ENCODE results near the gene SERINC5.

DNA sequence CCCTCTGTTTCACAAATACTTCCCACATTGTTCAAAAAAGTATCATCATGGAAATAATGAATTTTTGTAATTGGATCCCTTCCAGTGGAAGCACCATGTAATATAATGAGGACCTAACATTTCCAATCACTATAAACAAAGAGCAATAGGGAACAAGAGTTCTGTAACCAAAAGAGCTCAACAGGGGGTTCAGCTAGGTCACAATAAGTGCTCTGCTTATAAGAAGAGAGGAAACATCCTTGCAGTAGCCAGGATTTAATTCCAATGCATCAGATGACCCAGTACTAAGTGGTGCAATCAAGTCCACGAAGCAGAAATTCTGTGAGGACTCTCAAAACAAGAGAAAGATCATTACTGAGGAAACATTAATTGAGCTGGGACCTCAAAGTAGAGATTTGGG is 5.9 kb downstream of the SERINC5 start:
- TF ChIP-seq, protein P1, sequence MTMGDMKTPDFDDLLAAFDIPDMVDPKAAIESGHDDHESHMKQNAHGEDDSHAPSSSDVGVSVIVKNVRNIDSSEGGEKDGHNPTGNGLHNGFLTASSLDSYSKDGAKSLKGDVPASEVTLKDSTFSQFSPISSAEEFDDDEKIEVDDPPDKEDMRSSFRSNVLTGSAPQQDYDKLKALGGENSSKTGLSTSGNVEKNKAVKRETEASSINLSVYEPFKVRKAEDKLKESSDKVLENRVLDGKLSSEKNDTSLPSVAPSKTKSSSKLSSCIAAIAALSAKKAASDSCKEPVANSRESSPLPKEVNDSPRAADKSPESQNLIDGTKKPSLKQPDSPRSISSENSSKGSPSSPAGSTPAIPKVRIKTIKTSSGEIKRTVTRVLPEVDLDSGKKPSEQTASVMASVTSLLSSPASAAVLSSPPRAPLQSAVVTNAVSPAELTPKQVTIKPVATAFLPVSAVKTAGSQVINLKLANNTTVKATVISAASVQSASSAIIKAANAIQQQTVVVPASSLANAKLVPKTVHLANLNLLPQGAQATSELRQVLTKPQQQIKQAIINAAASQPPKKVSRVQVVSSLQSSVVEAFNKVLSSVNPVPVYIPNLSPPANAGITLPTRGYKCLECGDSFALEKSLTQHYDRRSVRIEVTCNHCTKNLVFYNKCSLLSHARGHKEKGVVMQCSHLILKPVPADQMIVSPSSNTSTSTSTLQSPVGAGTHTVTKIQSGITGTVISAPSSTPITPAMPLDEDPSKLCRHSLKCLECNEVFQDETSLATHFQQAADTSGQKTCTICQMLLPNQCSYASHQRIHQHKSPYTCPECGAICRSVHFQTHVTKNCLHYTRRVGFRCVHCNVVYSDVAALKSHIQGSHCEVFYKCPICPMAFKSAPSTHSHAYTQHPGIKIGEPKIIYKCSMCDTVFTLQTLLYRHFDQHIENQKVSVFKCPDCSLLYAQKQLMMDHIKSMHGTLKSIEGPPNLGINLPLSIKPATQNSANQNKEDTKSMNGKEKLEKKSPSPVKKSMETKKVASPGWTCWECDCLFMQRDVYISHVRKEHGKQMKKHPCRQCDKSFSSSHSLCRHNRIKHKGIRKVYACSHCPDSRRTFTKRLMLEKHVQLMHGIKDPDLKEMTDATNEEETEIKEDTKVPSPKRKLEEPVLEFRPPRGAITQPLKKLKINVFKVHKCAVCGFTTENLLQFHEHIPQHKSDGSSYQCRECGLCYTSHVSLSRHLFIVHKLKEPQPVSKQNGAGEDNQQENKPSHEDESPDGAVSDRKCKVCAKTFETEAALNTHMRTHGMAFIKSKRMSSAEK (CRISPR knock-in tag; IDR thresholded peaks at IDR 0.05; ENCODE audit: borderline replicate concordance) = no peak
- TF ChIP-seq NFYB (CRISPR knock-in tag; conservative IDR thresholded peaks at IDR 0.05; ENCODE audit: low read depth) (no peak), ZNF423 (CRISPR knock-in tag; IDR thresholded peaks at IDR 0.05) (no peak), KAT7 (CRISPR knock-in tag; IDR thresholded peaks at IDR 0.05; ENCODE audit: borderline replicate concordance) (no peak), GABPB1 (CRISPR knock-in tag; IDR thresholded peaks at IDR 0.05) (no peak), NR2C2 (CRISPR knock-in tag; IDR thresholded peaks at IDR 0.05) (no peak), CBFB (CRISPR knock-in tag; IDR thresholded peaks at IDR 0.05; ENCODE audit: low read depth) (no peak), ZNF121 (CRISPR knock-in tag; IDR thresholded peaks at IDR 0.05) (no peak)
- TF ChIP-seq, protein P2, sequence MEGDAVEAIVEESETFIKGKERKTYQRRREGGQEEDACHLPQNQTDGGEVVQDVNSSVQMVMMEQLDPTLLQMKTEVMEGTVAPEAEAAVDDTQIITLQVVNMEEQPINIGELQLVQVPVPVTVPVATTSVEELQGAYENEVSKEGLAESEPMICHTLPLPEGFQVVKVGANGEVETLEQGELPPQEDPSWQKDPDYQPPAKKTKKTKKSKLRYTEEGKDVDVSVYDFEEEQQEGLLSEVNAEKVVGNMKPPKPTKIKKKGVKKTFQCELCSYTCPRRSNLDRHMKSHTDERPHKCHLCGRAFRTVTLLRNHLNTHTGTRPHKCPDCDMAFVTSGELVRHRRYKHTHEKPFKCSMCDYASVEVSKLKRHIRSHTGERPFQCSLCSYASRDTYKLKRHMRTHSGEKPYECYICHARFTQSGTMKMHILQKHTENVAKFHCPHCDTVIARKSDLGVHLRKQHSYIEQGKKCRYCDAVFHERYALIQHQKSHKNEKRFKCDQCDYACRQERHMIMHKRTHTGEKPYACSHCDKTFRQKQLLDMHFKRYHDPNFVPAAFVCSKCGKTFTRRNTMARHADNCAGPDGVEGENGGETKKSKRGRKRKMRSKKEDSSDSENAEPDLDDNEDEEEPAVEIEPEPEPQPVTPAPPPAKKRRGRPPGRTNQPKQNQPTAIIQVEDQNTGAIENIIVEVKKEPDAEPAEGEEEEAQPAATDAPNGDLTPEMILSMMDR (IDR thresholded peaks at IDR 0.05) = no peak
- TF ChIP-seq, protein P3, sequence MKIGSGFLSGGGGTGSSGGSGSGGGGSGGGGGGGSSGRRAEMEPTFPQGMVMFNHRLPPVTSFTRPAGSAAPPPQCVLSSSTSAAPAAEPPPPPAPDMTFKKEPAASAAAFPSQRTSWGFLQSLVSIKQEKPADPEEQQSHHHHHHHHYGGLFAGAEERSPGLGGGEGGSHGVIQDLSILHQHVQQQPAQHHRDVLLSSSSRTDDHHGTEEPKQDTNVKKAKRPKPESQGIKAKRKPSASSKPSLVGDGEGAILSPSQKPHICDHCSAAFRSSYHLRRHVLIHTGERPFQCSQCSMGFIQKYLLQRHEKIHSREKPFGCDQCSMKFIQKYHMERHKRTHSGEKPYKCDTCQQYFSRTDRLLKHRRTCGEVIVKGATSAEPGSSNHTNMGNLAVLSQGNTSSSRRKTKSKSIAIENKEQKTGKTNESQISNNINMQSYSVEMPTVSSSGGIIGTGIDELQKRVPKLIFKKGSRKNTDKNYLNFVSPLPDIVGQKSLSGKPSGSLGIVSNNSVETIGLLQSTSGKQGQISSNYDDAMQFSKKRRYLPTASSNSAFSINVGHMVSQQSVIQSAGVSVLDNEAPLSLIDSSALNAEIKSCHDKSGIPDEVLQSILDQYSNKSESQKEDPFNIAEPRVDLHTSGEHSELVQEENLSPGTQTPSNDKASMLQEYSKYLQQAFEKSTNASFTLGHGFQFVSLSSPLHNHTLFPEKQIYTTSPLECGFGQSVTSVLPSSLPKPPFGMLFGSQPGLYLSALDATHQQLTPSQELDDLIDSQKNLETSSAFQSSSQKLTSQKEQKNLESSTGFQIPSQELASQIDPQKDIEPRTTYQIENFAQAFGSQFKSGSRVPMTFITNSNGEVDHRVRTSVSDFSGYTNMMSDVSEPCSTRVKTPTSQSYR (CRISPR knock-in tag; IDR thresholded peaks at IDR 0.05) = no peak
- TF ChIP-seq, protein P4, sequence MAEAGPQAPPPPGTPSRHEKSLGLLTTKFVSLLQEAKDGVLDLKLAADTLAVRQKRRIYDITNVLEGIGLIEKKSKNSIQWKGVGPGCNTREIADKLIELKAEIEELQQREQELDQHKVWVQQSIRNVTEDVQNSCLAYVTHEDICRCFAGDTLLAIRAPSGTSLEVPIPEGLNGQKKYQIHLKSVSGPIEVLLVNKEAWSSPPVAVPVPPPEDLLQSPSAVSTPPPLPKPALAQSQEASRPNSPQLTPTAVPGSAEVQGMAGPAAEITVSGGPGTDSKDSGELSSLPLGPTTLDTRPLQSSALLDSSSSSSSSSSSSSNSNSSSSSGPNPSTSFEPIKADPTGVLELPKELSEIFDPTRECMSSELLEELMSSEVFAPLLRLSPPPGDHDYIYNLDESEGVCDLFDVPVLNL (CRISPR knock-in tag; IDR thresholded peaks at IDR 0.05; ENCODE audit: borderline replicate concordance, low read depth) = no peak

Measured in WTC11 (cell line).